ENCODE results near the gene PCDHA5.

DNA sequence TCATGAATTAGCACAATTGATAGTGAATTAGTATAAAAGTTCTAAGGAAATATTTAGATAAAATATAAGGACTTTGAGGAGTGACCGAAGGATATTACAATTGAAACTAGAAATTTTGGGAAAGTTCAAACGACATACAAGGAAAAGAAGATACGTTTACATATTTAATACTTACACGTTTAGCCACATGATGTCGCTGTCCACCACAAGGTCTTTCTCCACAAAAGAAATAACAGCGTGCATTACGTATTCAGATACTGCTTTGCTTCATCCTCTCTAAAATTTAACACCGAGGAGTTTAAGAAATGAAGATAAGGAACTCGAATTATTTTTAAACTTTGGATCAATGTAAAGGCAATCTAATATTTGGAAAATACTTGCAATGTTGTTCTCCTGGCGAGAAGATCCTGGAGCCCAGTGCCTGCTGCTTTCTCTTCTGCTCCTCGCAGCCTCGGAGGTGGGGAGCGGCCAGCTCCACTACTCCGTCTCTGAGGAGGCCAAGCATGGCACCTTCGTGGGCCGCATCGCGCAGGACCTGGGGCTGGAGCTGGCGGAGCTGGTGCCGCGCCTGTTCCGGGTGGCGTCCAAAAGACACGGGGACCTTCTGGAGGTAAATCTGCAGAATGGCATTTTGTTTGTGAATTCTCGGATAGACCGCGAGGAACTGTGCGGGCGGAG is 20.5 kb upstream of the PCDHA5 start, which contains the start of gene PCDHA3:
- TF ChIP-seq, protein P1, sequence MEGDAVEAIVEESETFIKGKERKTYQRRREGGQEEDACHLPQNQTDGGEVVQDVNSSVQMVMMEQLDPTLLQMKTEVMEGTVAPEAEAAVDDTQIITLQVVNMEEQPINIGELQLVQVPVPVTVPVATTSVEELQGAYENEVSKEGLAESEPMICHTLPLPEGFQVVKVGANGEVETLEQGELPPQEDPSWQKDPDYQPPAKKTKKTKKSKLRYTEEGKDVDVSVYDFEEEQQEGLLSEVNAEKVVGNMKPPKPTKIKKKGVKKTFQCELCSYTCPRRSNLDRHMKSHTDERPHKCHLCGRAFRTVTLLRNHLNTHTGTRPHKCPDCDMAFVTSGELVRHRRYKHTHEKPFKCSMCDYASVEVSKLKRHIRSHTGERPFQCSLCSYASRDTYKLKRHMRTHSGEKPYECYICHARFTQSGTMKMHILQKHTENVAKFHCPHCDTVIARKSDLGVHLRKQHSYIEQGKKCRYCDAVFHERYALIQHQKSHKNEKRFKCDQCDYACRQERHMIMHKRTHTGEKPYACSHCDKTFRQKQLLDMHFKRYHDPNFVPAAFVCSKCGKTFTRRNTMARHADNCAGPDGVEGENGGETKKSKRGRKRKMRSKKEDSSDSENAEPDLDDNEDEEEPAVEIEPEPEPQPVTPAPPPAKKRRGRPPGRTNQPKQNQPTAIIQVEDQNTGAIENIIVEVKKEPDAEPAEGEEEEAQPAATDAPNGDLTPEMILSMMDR (IDR thresholded peaks at IDR 0.05) = peak; percentile 31; the same call in 1 of the 2 replicates
- no peak for TF ChIP-seq ZFX (IDR thresholded peaks at IDR 0.05; ENCODE audit: borderline replicate concordance)
